ENCODE data around the gene GALNT2.

GALNT2 gene

GRCh38 chr1:230091473-230092231 is 24.6 kb downstream of the GALNT2 start:
- peak; percentile 36 for TF ChIP-seq CTCF (conservative IDR thresholded peaks at IDR 0.05; ENCODE audit: low read length)
- no peak for TF ChIP-seq EZH2phosphoT487 (IDR thresholded peaks at IDR 0.05; ENCODE audit: borderline replicate concordance)
- Histone ChIP-seq H3K9me3 (ENCODE audit: insufficient read depth, low read depth, low read length) (no peaks in the 10 kb centered on the region), H3F3A (ENCODE audit: low read depth) (no peaks in the 10 kb centered on the region), H3K79me2 (ENCODE audit: insufficient read depth, low read length) (peaks cover 100% of the 10 kb centered on the region), H4K20me1 (ENCODE audit: insufficient read depth, low read length, poor library complexity, severe bottlenecking) (peaks cover 79% of the 10 kb centered on the region), H3K4me1 (ENCODE audit: insufficient read depth, low read length, poor library complexity, severe bottlenecking) (peaks cover 7% of the 10 kb centered on the region), H2AFZ (ENCODE audit: low read length) (no peak overlapping the region), H3K36me3 (ENCODE audit: insufficient read depth, low read length) (peaks cover 67% of the 10 kb centered on the region; the same call in 1 of the 2 replicates), H3K9ac (ENCODE audit: low read depth, low read length, poor library complexity, severe bottlenecking) (no peak overlapping the region), H3K4me2 (ENCODE audit: low read depth, low read length, poor library complexity, severe bottlenecking) (no peak overlapping the region), H3K4me3 (ENCODE audit: low read length, poor library complexity, severe bottlenecking) (no peak overlapping the region), H3K27me3 (ENCODE audit: insufficient read depth, low read length, poor library complexity, severe bottlenecking) (no peaks in the 10 kb centered on the region), H3K9me2 (replicated peaks; ENCODE audit: low read depth, low read length) (no peaks in the 10 kb centered on the region)

- peaks cover 77% of the 10 kb centered on the region; the same call in 1 of the 2 replicates for H3K36me3 ChIP-seq (ENCODE audit: insufficient read depth, low read length)
- peaks cover 4% of the 10 kb centered on the region for H3K4me1 ChIP-seq (ENCODE audit: insufficient read depth, low read length, poor library complexity, severe bottlenecking)
- peaks cover 100% of the 10 kb centered on the region for H3K79me2 ChIP-seq (ENCODE audit: insufficient read depth, low read length)
- no peaks in the 10 kb centered on the region for H3F3A ChIP-seq (ENCODE audit: low read depth)
- H3K4me2 ChIP-seq (ENCODE audit: low read depth, low read length, poor library complexity, severe bottlenecking) = no peak overlapping the region
- TF ChIP-seq EZH2phosphoT487 (IDR thresholded peaks at IDR 0.05; ENCODE audit: borderline replicate concordance) = no peak
- TF ChIP-seq CTCF (conservative IDR thresholded peaks at IDR 0.05; ENCODE audit: low read length) = no peak
- H3K4me3 ChIP-seq (ENCODE audit: low read length, poor library complexity, severe bottlenecking) = no peak overlapping the region
- H2AFZ ChIP-seq (ENCODE audit: low read length) = no peak overlapping the region
- no peaks in the 10 kb centered on the region for H3K27me3 ChIP-seq (ENCODE audit: insufficient read depth, low read length, poor library complexity, severe bottlenecking)
- H3K9me3 ChIP-seq (ENCODE audit: insufficient read depth, low read depth, low read length) = no peaks in the 10 kb centered on the region
- peaks cover 84% of the 10 kb centered on the region for H4K20me1 ChIP-seq (ENCODE audit: insufficient read depth, low read length, poor library complexity, severe bottlenecking)
- no peak overlapping the region for H3K9ac ChIP-seq (ENCODE audit: low read depth, low read length, poor library complexity, severe bottlenecking)
- H3K9me2 ChIP-seq (replicated peaks; ENCODE audit: low read depth, low read length) = no peaks in the 10 kb centered on the region
Observed at GRCh38 chr1:230094746-230095145, 27.7 kb downstream of the GALNT2 start.

- Histone ChIP-seq H3K9ac (ENCODE audit: low read depth, low read length, poor library complexity, severe bottlenecking) (no peak overlapping the region), H3K4me2 (ENCODE audit: low read depth, low read length, poor library complexity, severe bottlenecking) (no peak overlapping the region), H3K4me1 (ENCODE audit: insufficient read depth, low read length, poor library complexity, severe bottlenecking) (peaks cover 4% of the 10 kb centered on the region), H3K36me3 (ENCODE audit: insufficient read depth, low read length) (peaks cover 66% of the 10 kb centered on the region; the same call in 1 of the 2 replicates), H2AFZ (ENCODE audit: low read length) (no peak overlapping the region), H3K4me3 (ENCODE audit: low read length, poor library complexity, severe bottlenecking) (no peak overlapping the region), H3K9me2 (replicated peaks; ENCODE audit: low read depth, low read length) (no peaks in the 10 kb centered on the region), H4K20me1 (ENCODE audit: insufficient read depth, low read length, poor library complexity, severe bottlenecking) (peaks cover 84% of the 10 kb centered on the region), H3K27me3 (ENCODE audit: insufficient read depth, low read length, poor library complexity, severe bottlenecking) (no peaks in the 10 kb centered on the region), H3K9me3 (ENCODE audit: insufficient read depth, low read depth, low read length) (no peaks in the 10 kb centered on the region), H3F3A (ENCODE audit: low read depth) (no peaks in the 10 kb centered on the region), H3K79me2 (ENCODE audit: insufficient read depth, low read length) (peaks cover 100% of the 10 kb centered on the region)
- no peak for TF ChIP-seq CTCF (conservative IDR thresholded peaks at IDR 0.05; ENCODE audit: low read length)
- no peak for TF ChIP-seq EZH2phosphoT487 (IDR thresholded peaks at IDR 0.05; ENCODE audit: borderline replicate concordance)
Observed at GRCh38 chr1:230095938-230096337, 28.9 kb downstream of the GALNT2 start.
